NCI-H2196 treated with DMSO at 0.1 percent for 48 hours (cell line): Measurements from ENCODE around the gene SPAG16.
"Not testable (repeated sequence)": the region's sequence is repeated elsewhere in the genome, so short reads cannot be mapped to it uniquely, and the experiment has no call there.

Experiments
- DNase-seq: peaks from one replicate; lab custom pipeline; 2025; ENCODE audit not compliant: unreplicated experiment; lab: John Stamatoyannopoulos, UW

SPAG16 gene

DNA sequence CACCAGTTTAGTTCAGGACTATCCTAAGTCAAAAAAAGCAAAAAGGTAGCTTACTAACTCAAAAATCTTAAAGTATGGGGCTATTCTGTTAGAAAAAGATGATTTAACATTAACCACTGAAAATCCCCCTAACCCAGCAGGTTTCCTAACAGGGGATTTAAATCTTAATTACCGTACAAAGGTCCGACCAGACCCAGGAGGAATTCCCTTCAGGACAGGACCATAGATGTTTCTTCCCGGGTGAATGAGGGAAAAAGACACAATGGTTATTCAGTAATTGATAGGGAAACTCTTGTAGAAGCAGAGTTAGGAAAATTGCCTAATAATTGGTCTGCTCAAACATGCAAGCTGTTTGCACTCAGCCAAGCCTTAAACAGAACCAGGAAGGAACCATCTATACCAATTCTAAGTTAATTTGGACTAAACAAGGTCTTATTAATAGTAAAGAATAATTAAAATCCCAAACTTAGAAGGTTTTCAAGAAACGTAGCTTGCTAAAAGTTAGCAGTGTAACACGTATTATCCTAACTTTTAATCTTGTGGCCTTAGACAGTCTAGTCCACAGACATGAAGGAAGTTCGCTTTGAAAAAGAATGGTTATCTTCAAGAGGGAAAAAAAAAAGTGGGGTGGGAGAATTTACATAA, 124.3 kb downstream of the SPAG16 start:
- not testable (repeated sequence) for DNase-seq

DNA sequence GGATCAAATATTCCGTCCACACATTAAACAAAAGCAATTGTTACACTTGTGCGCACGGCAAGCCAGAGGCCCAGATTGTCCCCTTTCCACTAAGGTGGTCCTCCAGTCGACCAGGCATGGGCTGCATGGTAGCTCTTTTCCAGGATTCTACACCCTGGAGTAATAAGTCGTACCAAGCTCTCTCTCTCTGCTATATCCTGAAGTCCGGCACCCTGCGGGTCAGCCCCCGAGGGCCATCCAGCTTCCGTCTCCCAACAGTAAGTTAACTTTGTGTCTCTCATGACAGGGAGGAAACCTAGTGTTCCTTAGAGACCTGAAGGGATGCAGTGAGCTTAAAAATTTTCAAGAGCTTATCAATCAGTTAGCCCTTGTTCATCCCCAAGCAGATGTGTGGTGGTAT, 126.4 kb downstream of the SPAG16 start:
- not testable (repeated sequence) for DNase-seq

DNA sequence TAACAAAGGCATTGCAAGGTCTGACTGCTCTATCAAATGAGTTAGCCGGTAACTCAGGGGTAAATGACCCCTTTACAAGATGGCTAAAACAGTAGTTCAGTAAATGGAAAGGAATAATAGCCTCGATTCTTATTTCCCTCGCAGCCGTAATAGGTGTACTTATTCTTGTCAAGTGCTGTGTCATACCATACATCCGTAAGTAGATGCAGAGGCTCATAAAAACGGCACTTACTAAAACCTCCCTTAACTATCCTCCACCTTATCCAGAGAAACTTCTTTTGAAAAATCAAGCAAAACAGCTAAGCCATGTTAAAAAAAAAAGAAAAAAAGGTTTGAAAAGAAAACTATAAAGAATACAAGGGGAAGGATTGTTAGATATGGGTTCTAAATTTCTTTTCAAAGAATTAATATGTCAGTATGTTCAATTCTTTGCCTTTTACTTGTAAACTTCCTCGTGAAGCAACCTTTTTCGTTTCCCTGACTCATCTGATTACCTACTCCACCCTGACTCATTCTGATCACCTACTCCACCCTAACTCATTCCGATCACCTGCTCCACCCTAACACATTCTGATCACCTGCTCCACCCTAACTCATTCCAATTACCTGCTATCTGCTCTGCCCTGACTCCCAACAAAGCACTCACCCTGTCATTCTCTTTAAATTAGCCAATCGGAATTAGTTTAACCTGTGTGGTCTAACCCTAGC, 127.5 kb downstream of the SPAG16 start:
- DNase-seq: no peak

DNA sequence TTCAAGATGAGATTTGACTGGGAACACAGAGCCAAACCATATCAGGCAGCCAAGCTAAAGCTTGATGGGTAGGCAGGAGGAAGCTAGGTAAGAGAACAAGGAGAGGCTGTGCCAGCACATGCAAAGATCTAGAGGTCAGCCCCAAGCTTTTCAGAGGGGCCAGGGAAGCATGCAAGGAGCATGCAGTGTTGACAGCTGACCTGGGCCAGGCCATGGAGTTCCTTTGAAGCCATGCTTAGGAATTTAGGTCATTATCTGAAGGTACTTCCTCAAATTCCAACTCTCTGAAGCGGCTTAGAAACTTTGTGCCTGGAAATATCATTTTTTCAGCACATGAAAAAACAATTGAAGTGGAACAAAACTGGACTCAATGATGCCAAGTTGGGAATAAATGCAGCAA, 130.8 kb downstream of the SPAG16 start:
- no peak for DNase-seq

DNA sequence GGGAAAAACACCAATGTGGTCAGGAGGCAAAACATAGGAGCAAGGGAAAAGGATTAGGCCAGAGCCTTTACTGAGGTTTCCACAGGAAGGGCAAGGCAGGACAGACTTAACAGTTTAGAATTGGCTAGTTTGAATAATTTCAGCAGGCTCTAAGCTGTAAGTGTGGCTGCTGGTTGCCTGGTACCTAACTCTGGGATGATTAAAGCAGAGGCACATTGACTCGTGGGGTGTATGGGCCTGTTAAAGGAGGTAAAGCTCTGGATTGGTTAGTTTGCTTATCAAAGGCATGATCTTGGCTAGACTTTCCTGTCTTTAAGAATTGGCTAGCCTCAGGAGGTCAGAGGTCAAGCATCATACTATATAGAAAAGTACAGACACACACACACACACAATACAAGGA, 132.6 kb downstream of the SPAG16 start:
- DNase-seq: no peak

DNA sequence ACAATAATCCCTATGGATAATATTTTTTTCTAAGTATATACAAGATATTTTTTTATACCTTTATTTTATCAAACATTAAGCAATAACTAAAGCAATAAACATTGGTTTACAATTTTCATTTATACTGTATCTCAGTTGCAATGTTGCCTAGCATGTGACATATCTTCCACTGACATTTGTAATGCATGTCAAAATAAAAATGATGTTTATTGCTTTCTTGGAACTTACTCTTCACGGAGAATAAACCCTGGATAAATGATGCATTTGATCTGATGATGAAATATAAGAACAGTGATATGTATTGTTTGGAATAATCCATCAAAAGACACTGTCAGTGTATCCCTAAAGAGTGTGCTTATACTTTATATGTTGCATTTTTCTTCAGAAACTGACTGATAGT, 135.7 kb downstream of the SPAG16 start:
- DNase-seq: no peak

DNA sequence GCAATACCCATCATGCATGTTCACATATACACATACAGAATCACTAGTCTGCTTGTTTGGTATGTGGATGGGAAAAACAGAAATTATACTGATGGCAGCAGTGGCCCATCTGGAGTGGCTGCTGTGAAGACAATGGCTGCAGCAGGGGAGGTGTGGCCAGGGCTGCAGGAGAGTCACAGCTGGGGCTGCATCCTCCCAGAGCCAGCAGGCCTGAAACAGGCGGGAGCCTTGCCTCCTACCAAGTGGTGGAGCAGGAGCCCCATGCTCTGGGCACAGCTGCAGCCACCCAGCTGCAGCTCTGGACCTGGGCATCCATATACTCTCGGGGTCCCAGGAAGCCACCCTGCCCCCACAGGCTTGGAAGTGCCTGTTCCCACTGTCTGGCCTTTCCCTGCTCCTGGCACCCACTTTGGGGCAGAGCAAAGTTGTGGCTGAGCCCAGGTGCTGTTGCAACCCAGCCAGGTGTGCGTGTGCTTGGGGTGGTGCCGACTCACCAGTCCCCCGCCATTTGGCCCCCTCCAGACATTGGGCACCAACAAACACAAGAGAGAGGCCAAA, 136.6 kb downstream of the SPAG16 start:
- no peak for DNase-seq

DNA sequence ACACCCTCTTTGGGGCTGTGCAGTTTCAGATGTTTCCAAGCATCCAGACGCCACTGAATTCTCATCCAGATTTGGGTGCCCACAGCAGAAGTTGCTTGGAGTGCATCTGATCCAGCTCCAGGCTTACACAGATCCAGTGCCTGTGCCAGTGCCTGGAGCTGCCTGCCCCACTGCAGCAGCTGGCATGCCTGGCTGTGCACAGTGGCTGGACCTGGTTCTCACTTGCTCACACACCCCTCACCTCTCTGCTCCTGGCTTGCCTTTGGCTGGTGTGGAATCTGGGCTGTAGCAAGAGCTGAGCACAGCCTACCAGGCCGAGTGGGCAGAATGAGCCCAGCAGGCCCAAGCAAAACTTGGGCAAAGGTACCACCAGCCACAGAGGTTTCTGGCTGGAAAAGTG, 137.9 kb downstream of the SPAG16 start:
- no peak for DNase-seq

DNA sequence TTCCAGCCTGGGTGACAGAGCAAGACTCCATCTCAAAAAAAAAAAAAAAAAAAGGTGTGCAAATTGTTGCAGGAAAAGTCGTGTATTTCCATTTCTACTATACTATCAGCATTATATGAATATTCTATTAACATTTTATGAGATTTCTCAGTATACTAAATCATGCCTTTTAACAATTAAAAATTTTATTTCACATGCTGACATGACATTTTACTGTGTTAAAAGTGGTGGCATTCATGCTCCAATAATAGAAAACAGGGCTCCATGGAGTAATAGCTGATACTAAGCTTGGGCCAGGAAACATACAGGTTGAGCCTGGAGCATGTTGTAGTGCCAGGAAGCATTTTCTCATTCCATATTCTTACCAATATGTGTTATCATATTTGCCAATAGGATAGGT, 141.4 kb downstream of the SPAG16 start:
- DNase-seq: no peak

DNA sequence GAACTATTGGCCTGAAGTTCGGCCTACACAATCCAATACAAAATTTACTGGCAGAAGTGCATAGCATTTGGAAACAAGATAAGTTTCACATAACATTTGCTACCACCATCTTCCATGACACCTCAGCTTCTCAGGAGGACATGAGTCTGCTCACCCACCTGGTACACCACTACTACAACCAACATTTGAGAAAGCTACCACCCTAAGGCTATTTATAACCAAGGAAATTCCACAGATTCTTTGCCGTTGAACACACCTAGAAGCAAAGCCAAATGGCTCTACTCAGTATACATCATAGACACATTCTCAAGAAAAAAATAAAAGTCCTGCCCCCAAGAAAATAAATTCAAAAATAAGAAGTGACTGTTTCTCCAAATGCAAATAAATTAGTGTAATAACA, 145.3 kb downstream of the SPAG16 start:
- DNase-seq: no peak

DNA sequence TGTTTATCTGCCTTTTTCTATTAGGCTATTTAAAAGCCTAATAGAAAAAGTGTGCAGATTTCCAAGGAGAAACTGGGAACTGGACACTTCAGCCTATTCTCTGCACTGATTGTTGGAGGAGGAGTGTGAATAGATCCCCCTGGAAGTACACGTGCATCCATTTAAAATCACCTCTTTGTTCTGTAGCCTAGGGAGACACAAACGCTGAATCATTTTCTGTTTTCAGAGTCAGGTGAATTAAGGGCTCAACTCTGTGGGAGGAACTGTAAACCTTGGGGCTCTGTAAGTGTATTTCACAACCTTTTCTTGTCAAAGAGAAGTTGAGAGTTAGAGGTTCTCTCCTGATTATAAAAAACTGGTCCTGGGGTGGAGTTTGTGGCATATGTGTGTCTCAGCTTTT, 159.7 kb downstream of the SPAG16 start:
- no peak for DNase-seq

DNA sequence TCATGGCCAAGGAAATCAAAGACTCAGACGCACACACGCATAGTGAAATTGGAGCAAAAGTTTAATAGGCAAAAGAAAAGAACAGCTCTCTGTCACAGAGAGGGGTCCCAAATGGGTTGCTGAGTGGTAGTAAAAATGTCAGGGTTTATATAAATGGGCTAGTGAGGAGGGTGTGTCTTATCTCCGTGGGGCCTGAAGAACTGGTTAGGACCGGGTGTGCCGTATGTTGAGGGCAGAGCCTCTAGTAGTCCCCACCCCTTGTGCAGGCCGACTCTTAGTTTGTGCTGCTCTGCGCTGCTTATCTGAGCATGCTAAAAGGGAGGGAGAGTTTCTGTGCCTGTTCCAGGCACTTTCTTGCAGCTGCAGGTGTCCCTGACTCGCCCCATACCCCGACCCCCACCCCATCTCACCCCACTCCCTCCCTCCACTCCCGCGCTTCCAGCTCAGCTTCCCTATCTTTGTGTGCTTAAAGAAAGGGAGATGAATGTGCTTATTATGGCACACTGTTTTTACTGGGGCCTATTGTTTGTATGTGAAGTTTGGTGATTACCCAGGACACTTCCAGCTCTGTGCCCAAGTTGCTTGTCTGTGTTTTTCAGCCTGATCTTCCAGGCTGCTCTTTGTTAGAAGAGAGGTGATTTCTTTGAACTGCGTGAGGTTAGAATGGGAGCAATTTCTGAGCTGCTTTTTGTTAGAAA, 167.4 kb downstream of the SPAG16 start:
- no peak for DNase-seq

DNA sequence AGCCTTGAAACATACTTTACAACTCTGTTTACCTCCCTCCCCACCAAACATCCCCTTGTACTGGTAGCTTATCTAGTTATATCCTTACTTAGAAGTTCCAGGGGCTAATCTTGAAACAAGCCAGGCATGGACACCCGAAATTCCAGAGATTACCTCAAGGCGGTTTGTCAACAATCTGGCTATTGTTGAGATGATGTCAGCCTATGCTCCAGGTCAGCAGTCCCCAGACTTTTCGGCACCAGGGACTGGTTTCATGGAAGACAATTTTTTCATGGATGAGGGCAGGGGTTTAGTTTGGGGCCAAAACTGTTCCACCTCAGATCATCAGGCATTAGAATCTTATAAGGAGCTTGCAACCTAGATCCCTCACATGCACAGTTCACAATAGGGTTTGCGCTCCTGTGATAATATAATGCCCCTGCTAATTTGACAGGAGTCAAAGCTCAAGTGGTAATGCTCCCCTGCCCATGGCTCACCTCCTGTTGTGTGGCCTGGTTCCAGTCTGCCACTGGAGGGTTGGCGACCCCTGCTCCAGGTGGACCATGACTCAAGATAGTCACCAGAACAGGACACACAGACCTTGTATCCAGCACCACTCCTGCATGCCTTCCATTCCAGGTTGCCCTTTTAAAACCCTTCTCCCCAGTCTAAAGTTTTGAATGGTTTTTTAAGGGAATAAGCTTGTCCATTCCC, 171.2 kb downstream of the SPAG16 start:
- no peak for DNase-seq

DNA sequence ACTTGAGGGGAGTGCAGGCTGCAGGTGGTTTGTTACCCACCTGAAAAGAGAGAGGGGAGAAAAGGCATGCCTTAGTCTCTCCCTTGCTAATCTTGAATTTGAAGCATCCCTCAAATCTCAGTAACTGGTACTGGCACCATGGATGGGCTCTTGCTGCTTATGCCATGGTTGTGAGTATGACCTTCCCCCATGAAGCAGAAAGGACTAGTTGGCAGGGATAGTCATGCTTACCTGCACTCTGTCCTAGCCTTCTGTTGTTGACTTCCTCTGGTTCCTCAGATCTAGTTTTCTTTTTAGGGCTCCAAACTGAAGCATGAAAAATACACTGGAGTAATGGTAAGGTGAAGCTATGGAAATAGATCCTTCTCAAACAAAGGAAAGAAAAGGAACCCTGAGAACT, 191.2 kb downstream of the SPAG16 start:
- DNase-seq: no peak

DNA sequence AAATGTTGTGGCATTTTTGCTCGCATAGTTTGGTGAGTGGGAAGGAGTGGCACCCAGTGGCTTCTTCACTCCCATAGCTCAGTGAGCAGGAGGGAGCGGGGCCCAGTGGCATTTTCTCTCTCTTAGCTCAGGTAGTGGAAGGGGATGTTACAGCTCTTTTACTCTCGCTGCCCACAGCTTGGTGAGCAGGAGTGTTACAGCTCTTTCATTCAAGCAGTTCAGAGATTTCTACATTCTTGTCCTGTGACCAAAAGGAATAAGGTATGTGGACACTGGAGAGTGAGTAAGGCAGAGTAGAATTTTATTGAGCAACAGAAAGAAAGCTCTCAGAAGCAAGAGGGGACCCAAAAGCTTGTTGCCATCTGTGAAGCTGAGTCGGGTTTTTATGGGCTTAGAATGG, 192.4 kb downstream of the SPAG16 start:
- no peak for DNase-seq

DNA sequence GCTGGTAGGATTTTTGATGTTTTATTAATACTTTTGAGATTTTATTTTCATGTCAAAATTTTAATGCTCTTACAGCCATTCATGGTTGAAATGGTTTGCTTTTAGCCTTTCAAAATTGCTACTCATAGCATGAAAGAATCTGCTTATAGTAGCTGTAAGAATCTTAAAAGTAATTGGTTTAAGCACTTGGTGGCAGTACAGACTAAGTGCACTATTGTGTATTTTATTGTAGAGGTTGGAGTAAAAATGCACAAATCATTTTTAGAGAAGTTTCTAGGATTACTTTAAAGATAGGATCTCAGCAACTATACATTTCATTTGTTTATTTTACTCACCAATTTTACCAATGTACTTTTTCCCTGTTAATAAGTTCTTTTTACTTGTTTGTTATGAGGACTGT, 205.8 kb downstream of the SPAG16 start:
- no peak for DNase-seq

DNA sequence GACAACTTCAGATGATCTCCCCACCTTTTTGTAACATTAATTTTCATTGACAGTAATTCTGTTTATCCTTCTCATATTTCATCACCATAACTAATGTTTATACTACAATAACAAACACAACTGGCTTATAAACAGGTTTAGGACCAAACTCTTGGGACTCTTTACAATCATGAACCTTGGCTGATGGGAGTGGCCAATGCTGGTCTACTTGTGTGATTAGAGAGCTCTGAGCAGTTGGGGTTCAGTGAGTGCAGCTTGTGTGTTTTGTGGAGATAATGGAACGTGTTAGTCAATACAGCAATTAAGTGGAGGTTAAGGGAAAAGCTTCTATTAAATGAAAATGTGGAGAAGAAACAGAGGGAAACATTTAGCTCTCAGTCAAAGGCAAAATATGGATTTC, 207.1 kb downstream of the SPAG16 start:
- no peak for DNase-seq

DNA sequence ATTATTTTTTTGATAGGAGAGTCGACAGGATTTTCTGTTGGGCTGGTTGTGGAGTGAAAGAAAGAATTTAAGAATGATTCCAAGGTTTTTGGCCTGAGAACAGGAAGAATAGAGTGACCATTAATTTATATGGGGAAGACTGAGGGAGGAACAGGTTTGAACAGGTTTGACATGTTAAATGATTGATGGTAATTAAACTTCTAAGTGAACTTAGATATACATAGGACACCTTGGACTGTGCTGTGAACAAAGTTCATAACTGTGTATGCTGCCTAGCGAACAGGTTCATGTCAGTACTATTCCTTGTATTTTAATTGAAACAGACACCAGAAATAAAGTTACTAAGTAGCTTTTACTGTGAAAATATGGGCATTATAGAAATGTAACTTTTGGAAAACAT, 212.0 kb downstream of the SPAG16 start:
- DNase-seq: no peak

DNA sequence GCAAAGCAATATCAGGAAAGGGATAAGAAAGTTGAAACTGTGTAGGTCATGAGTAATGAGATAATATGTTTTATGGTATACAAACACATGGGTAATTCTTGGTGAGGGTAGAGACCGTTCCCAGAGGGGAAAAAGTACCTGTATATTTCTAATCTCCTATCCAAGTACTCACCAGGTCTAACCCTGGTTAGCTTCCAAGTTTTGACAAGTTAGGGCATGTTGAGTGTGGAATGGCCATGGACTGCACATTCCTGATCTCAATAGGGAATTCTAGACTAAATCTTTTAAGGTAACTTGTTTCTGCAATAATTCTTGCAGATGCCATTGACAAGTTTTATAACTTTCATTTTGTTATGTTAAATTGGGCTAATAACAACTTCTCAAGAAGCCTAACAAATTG, 216.6 kb downstream of the SPAG16 start:
- no peak for DNase-seq

DNA sequence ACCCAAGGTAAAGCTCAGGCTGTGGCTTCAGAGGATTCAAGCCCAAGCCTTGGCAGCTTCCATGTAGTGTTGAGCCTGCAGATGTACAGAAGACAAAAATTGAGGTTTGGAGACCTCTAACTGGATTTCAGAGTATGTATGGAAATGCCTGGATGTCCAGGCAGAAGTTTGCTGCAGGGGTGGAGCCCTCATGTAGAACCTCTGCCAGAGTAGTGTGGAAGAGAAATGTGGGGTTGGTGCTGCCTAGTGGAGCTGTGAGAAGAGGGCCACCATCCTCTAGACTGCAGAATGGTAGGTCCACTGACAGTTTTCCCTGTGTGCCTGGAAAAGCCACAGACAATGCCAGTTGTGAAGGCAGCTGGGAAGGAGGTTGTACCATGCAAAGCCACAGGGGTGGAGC, 239.9 kb downstream of the SPAG16 start:
- no peak for DNase-seq

DNA sequence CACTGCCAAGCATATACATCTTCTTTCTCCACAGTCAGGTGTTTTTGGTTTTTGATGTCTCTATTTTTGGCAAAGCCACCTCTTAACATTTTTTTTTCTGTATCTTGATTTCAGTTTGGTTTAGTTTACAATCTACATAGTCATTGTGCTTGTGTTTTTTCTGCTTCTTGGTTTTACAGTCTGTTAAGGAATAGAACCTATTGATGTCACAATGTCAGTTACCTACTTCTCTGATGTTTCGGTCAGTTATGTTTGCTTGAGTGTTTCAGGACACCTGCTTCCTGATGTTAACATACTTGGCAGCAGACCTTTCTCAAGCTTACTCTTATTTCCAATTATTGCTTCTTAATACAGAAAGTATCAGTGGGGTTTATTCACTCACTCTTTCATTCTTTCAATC, 253.3 kb downstream of the SPAG16 start:
- DNase-seq: no peak

DNA sequence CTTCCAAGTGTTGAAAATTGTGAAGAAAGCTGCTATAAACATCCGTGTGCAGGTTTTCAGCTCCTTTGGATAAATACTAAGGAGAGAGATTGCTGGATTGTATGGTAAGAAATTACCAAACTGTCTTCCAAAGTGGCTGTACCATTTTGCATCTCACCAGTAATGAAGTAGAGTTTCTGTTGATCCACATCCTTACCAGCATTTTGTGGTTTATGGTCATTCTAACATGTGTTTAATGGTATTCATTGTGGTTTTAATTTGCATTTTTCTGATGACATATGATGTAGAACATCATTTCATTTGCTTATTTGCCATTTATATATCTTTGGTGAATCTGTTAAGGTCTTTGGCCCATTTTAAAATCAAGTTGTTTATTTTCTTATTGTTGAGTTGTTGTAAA, 260.7 kb downstream of the SPAG16 start:
- DNase-seq: no peak
